ENCODE results near the gene CNRIP1. TPM values are rescaled to one million over a fixed set of nuclear protein-coding genes. Genes with fewer than 3 reads are reported as not detected.

CNRIP1 gene
- total RNA-seq, 1 experiment from 2014 or later: not detected

DNA sequence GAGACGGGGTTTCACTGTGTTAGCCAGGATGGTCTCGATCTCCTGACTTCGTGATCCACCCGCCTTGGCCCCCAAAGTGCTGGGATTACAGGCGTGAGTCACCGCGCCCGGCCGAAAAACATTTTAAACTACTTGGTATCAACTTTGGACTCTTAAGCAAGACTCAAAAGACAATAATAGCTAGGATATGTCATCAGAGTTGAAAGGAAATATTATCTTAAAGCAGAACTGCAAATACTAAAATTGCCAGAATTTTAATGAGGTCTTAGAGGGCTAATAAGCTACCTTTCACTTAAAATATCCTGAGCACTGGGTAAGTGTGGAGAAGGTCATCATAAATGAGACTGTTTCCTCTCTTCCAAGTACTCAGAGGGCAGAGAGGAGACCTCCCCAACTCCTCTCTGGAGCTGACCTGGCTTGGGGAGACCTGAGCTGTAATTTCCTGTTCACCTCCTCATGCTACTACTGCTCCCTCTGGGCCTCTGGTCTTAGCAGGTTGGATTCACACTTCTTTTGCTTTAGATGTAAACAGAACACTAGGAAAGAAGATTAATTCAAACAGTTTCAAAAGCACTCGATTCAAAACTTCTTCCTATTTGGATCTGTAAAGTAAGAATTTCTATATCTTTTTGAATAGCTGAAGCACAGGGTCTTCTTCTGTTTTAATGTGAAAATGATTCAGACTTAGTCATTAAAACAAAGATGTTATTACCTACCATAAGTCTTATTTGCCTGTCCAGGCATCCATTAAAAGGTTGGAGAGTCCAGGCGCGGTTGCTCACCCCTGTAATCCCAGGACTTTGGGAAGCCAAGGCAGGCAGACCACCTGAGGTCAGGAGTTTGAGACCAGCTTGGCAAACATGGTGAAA lies 16.5 kb downstream of the CNRIP1 start:
- POLR2A ChIA-PET: no interaction called here
- no peak overlapping the region for H3K27ac Mint-ChIP-seq (ENCODE audit: unreplicated experiment)
- no peaks in the 10 kb centered on the region for H3K27me3 ChIP-seq (replicated peaks; ENCODE audit: control insufficient read depth, insufficient read depth, low read length)
- intact Hi-C loops (cut with micrococcal nuclease; ENCODE audit: unreplicated experiment): no loop called here
- H3K9me3 Mint-ChIP-seq (ENCODE audit: unreplicated experiment): no peaks in the 10 kb centered on the region
- peaks cover 6% of the 10 kb centered on the region for H3K4me1 Mint-ChIP-seq (ENCODE audit: low read depth, unreplicated experiment)
- no peaks in the 10 kb centered on the region for H3K4me1 ChIP-seq
- CTCF ChIA-PET: interaction anchor here (0.6 to 1.3 kb wide), 2 partner anchors 11 to 23 kb away, joined by 4 read pairs; no protein-coding TSS in a partner anchor
- no peaks in the 10 kb centered on the region for H3K9me3 ChIP-seq
- no peaks in the 10 kb centered on the region for H3K36me3 ChIP-seq (ENCODE audit: control insufficient read depth, insufficient read depth, low read length)
- H3K4me3 ChIP-seq (ENCODE audit: low read depth, low read length): no peak overlapping the region
- TF ChIP-seq, protein P1, sequence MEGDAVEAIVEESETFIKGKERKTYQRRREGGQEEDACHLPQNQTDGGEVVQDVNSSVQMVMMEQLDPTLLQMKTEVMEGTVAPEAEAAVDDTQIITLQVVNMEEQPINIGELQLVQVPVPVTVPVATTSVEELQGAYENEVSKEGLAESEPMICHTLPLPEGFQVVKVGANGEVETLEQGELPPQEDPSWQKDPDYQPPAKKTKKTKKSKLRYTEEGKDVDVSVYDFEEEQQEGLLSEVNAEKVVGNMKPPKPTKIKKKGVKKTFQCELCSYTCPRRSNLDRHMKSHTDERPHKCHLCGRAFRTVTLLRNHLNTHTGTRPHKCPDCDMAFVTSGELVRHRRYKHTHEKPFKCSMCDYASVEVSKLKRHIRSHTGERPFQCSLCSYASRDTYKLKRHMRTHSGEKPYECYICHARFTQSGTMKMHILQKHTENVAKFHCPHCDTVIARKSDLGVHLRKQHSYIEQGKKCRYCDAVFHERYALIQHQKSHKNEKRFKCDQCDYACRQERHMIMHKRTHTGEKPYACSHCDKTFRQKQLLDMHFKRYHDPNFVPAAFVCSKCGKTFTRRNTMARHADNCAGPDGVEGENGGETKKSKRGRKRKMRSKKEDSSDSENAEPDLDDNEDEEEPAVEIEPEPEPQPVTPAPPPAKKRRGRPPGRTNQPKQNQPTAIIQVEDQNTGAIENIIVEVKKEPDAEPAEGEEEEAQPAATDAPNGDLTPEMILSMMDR (IDR thresholded peaks at IDR 0.05; ENCODE audit: insufficient read depth in 1 of 2, low read depth in 1 of 2, low read length in 1 of 2, severe bottlenecking in 1 of 2, unreplicated experiment in 1 of 2): no peak
- BruUV-seq (replicated peaks): no TSS peak
- no peak overlapping the region for H3K4me3 Mint-ChIP-seq (ENCODE audit: unreplicated experiment)
- H3K36me3 Mint-ChIP-seq (ENCODE audit: insufficient read depth, unreplicated experiment): no peaks in the 10 kb centered on the region
- no peak for DNase-seq
- H3K27me3 Mint-ChIP-seq (ENCODE audit: insufficient read depth, unreplicated experiment): peaks cover 7% of the 10 kb centered on the region

DNA sequence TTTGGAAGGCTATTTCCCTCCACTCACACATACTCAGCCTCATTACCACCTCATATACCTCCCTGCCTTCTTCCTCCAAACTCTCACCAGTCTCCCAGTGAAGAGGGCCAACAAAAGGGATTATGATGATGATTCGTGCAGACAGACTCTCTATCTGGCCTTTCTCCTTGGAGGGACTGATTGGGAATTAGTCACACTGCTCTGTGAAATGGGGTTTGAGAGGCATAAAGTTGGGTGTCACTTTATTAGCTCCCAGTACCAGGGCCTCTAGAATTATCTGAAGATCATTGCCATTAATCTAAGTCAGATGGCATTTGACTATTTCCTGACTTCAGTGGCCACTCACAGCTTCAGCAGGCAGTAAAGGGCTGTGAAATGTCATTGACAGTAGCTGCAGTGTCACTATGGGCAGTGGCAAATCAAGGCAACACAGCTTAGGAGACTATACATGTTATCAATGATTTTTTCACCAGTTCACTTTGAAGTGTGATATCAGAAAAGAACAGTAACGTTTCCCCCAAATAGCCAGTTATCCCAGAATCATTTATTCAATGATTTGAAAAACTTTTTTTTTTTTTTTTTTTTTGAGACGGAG lies 17.4 kb downstream of the CNRIP1 start:
- ChIA-PET POLR2A (no interaction called here), CTCF (interaction anchor here (0.6 to 1.3 kb wide), 2 partner anchors 10 to 22 kb away, joined by 4 read pairs; no protein-coding TSS in a partner anchor)
- Mint-ChIP-seq H3K36me3 (ENCODE audit: insufficient read depth, unreplicated experiment) (no peaks in the 10 kb centered on the region), H3K4me1 (ENCODE audit: low read depth, unreplicated experiment) (peaks cover 6% of the 10 kb centered on the region), H3K27me3 (ENCODE audit: insufficient read depth, unreplicated experiment) (peaks cover 7% of the 10 kb centered on the region), H3K27ac (ENCODE audit: unreplicated experiment) (no peak overlapping the region), H3K9me3 (ENCODE audit: unreplicated experiment) (no peaks in the 10 kb centered on the region), H3K4me3 (ENCODE audit: unreplicated experiment) (no peak overlapping the region)
- Histone ChIP-seq H3K36me3 (ENCODE audit: control insufficient read depth, insufficient read depth, low read length) (no peaks in the 10 kb centered on the region), H3K9me3 (no peaks in the 10 kb centered on the region), H3K4me1 (no peaks in the 10 kb centered on the region), H3K27me3 (replicated peaks; ENCODE audit: control insufficient read depth, insufficient read depth, low read length) (no peaks in the 10 kb centered on the region), H3K4me3 (ENCODE audit: low read depth, low read length) (no peak overlapping the region)
- no TSS peak for BruUV-seq (replicated peaks)
- DNase-seq: no peak
- intact Hi-C loops (cut with micrococcal nuclease; ENCODE audit: unreplicated experiment): no loop called here
- TF ChIP-seq, protein P1 (IDR thresholded peaks at IDR 0.05; ENCODE audit: insufficient read depth in 1 of 2, low read depth in 1 of 2, low read length in 1 of 2, severe bottlenecking in 1 of 2, unreplicated experiment in 1 of 2): no peak

DNA sequence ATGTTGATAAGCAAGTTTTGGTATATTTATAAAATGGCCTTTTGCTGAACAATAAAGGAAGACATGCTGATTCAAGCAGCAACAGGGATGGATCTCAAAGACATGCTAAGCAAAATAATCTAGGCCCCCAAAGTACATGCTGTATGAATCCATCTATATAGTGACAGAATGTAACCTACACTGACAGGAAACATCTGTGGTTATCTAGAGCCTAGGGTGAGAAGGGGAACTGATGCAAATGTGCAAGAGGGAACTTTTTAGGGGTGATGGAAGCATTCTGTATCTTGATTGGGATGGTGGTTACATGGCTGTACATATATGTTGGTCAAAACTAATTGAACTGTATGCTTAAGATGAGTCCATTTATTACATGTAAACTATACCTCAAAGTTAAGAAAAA lies 24.2 kb downstream of the CNRIP1 start:
- TF ChIP-seq, protein P1 (IDR thresholded peaks at IDR 0.05; ENCODE audit: insufficient read depth in 1 of 2, low read depth in 1 of 2, low read length in 1 of 2, severe bottlenecking in 1 of 2, unreplicated experiment in 1 of 2): no peak
- Mint-ChIP-seq H3K4me1 (ENCODE audit: low read depth, unreplicated experiment) (no peaks in the 10 kb centered on the region), H3K27ac (ENCODE audit: unreplicated experiment) (no peak overlapping the region), H3K4me3 (ENCODE audit: unreplicated experiment) (no peak overlapping the region), H3K27me3 (ENCODE audit: insufficient read depth, unreplicated experiment) (peaks cover 7% of the 10 kb centered on the region), H3K36me3 (ENCODE audit: insufficient read depth, unreplicated experiment) (no peaks in the 10 kb centered on the region), H3K9me3 (ENCODE audit: unreplicated experiment) (no peaks in the 10 kb centered on the region)
- ChIA-PET CTCF (interaction anchor here (0.6 kb wide), 1 partner anchor 645 kb away, joined by 3 read pairs; no protein-coding TSS in a partner anchor), POLR2A (no interaction called here)
- Histone ChIP-seq H3K9me3 (no peaks in the 10 kb centered on the region), H3K4me1 (no peaks in the 10 kb centered on the region), H3K36me3 (ENCODE audit: control insufficient read depth, insufficient read depth, low read length) (no peaks in the 10 kb centered on the region), H3K4me3 (ENCODE audit: low read depth, low read length) (no peak overlapping the region), H3K27me3 (replicated peaks; ENCODE audit: control insufficient read depth, insufficient read depth, low read length) (no peaks in the 10 kb centered on the region)
- no peak for DNase-seq
- intact Hi-C loops (cut with micrococcal nuclease; ENCODE audit: unreplicated experiment): no loop called here
- BruUV-seq (replicated peaks): no TSS peak

All from Caco-2 (cell line).